Measurements from ENCODE around the gene ARNT2.

ARNT2 gene

DNA sequence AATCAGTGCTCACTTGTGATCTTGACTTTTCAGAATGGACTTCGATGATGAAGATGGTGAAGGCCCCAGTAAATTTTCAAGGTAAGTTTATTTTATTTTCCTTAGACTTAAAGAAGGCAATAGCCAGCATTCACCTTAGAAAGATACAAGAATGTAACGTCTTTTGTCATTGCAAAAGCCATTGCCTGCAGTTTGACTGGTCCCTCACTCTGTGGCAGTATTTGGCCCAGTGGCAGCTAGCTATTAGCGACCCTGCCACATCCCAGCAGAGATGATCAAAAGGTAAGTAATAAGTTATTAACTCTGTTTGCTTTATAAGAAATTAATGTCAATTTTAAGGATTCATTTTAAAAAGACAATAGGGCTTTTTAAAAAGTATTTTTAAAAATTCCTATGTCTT lies 53.7 kb downstream of the ARNT2 start:
- Histone ChIP-seq H3K4me1 (ENCODE audit: low read length) (no peaks in the 10 kb centered on the region), H4K20me1 (ENCODE audit: insufficient read depth, low read length) (no peaks in the 10 kb centered on the region), H3K4me2 (ENCODE audit: low read depth, low read length) (no peak overlapping the region), H3K27ac (ENCODE audit: low read length) (no peak overlapping the region), H3F3A (ENCODE audit: insufficient read depth, low read length) (no peaks in the 10 kb centered on the region), H3K4me3 (ENCODE audit: low read length) (no peak overlapping the region), H2AFZ (ENCODE audit: low read length) (no peak overlapping the region), H3K9me3 (replicated peaks; ENCODE audit: insufficient read depth, low read length) (no peaks in the 10 kb centered on the region), H3K79me2 (ENCODE audit: low read length) (no peaks in the 10 kb centered on the region), H3K9me2 (replicated peaks; ENCODE audit: insufficient read depth, low read length) (no peaks in the 10 kb centered on the region), H3K36me3 (replicated peaks; ENCODE audit: insufficient read depth, low read length) (no peaks in the 10 kb centered on the region), H3K27me3 (replicated peaks; ENCODE audit: insufficient read depth, low read length) (no peaks in the 10 kb centered on the region), H3K9ac (ENCODE audit: low read length) (no peak overlapping the region)
- TF ChIP-seq EZH2 (optimal IDR thresholded peaks at IDR 0.05; ENCODE audit: low read depth, low read length), result no peak
- TF ChIP-seq, protein P1, sequence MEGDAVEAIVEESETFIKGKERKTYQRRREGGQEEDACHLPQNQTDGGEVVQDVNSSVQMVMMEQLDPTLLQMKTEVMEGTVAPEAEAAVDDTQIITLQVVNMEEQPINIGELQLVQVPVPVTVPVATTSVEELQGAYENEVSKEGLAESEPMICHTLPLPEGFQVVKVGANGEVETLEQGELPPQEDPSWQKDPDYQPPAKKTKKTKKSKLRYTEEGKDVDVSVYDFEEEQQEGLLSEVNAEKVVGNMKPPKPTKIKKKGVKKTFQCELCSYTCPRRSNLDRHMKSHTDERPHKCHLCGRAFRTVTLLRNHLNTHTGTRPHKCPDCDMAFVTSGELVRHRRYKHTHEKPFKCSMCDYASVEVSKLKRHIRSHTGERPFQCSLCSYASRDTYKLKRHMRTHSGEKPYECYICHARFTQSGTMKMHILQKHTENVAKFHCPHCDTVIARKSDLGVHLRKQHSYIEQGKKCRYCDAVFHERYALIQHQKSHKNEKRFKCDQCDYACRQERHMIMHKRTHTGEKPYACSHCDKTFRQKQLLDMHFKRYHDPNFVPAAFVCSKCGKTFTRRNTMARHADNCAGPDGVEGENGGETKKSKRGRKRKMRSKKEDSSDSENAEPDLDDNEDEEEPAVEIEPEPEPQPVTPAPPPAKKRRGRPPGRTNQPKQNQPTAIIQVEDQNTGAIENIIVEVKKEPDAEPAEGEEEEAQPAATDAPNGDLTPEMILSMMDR (IDR thresholded peaks at IDR 0.05; ENCODE audit: low read length), result no peak
- no peak for TF ChIP-seq EZH2phosphoT487 (IDR thresholded peaks at IDR 0.05; ENCODE audit: low read length)
- DNase-seq, result no peak

DNA sequence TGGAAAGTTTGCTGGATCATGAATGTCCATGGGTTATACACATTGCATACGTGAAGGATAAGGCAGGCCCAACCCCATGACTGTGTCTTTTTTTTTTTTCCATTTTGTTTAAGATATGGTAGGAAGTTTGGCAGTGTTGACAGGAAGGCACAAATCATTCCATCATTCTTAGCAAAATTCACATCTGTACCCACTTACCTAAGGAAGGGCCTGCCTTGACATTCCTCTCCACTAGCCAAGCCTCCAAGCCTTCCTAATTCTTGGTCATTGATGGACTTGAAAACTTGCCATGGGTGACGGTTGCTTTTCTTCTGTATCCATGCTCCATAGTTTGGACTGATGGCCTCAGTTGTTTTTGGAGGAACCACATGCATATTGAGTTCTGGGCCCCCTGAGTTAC lies 54.4 kb downstream of the ARNT2 start:
- H3K9me3 ChIP-seq (replicated peaks; ENCODE audit: insufficient read depth, low read length), result no peaks in the 10 kb centered on the region
- no peak overlapping the region for H3K9ac ChIP-seq (ENCODE audit: low read length)
- TF ChIP-seq, protein P1 (IDR thresholded peaks at IDR 0.05; ENCODE audit: low read length), result no peak
- TF ChIP-seq EZH2phosphoT487 (IDR thresholded peaks at IDR 0.05; ENCODE audit: low read length), result no peak
- TF ChIP-seq EZH2 (optimal IDR thresholded peaks at IDR 0.05; ENCODE audit: low read depth, low read length), result no peak
- H4K20me1 ChIP-seq (ENCODE audit: insufficient read depth, low read length), result no peaks in the 10 kb centered on the region
- H3K4me3 ChIP-seq (ENCODE audit: low read length), result no peak overlapping the region
- no peak overlapping the region for H2AFZ ChIP-seq (ENCODE audit: low read length)
- no peaks in the 10 kb centered on the region for H3K79me2 ChIP-seq (ENCODE audit: low read length)
- no peaks in the 10 kb centered on the region for H3K27me3 ChIP-seq (replicated peaks; ENCODE audit: insufficient read depth, low read length)
- no peaks in the 10 kb centered on the region for H3K36me3 ChIP-seq (replicated peaks; ENCODE audit: insufficient read depth, low read length)
- H3K9me2 ChIP-seq (replicated peaks; ENCODE audit: insufficient read depth, low read length), result no peaks in the 10 kb centered on the region
- no peak for DNase-seq
- no peaks in the 10 kb centered on the region for H3F3A ChIP-seq (ENCODE audit: insufficient read depth, low read length)
- H3K27ac ChIP-seq (ENCODE audit: low read length), result no peak overlapping the region
- H3K4me1 ChIP-seq (ENCODE audit: low read length), result no peaks in the 10 kb centered on the region
- no peak overlapping the region for H3K4me2 ChIP-seq (ENCODE audit: low read depth, low read length)

DNA sequence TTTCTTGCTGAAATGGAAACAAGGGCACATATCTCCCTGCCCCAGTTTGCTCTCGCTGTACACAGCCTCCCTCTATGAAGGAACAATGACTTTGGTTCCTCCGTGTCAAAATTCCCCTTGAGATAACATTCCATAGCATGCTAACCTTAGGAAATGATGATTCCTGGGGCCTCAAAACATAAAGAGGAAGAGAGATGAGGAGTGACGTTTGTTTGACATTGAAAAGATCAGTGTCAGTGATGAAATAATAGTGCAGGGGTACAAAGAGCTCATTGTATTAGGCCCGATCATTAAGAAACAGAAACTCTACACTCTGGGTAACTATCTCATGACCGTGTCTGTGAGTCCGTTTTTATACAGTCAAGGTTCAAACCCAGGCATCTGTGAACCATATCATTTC lies 55.2 kb downstream of the ARNT2 start:
- H3K9ac ChIP-seq (ENCODE audit: low read length), result no peak overlapping the region
- no peak overlapping the region for H2AFZ ChIP-seq (ENCODE audit: low read length)
- TF ChIP-seq EZH2phosphoT487 (IDR thresholded peaks at IDR 0.05; ENCODE audit: low read length) (no peak), EZH2 (optimal IDR thresholded peaks at IDR 0.05; ENCODE audit: low read depth, low read length) (no peak)
- TF ChIP-seq, protein P1 (IDR thresholded peaks at IDR 0.05; ENCODE audit: low read length), result no peak
- no peak overlapping the region for H3K4me2 ChIP-seq (ENCODE audit: low read depth, low read length)
- H3K9me2 ChIP-seq (replicated peaks; ENCODE audit: insufficient read depth, low read length), result no peaks in the 10 kb centered on the region
- no peaks in the 10 kb centered on the region for H3K4me1 ChIP-seq (ENCODE audit: low read length)
- H3K79me2 ChIP-seq (ENCODE audit: low read length), result no peaks in the 10 kb centered on the region
- H3K27me3 ChIP-seq (replicated peaks; ENCODE audit: insufficient read depth, low read length), result no peaks in the 10 kb centered on the region
- no peaks in the 10 kb centered on the region for H3K36me3 ChIP-seq (replicated peaks; ENCODE audit: insufficient read depth, low read length)
- no peak overlapping the region for H3K4me3 ChIP-seq (ENCODE audit: low read length)
- DNase-seq, result no peak
- H3K9me3 ChIP-seq (replicated peaks; ENCODE audit: insufficient read depth, low read length), result no peaks in the 10 kb centered on the region
- no peak overlapping the region for H3K27ac ChIP-seq (ENCODE audit: low read length)
- H4K20me1 ChIP-seq (ENCODE audit: insufficient read depth, low read length), result no peaks in the 10 kb centered on the region
- H3F3A ChIP-seq (ENCODE audit: insufficient read depth, low read length), result no peaks in the 10 kb centered on the region
